Liver (tissue), 9 donors: ENCODE results near the gene FADS1. TPM values are rescaled to one million over a fixed set of nuclear protein-coding genes. Genes with fewer than 3 reads are reported as not detected.

Experiments
- DNase-seq: peaks from one replicate; pipeline ENCODE4 v3.0.0-alpha.2; 2017; ENCODE audit warnings: low spot score
- H3K27ac ChIP-seq, 2 donors: one replicate each; pipeline ENCODE4 v1.7.0; 2013; ENCODE audit warnings: inconsistent platforms in 2 of 2, low read length in 2 of 2, control low read depth in 1 of 2, low read depth in 1 of 2, mild to moderate bottlenecking in 1 of 2
- H3K27me3 ChIP-seq, 4 donors: one replicate each; pipeline versions ENCODE4 v1.6.1 to v1.7.0; 2013; ENCODE audit warnings: low read length in 3 of 4, inconsistent platforms in 1 of 4, mild to moderate bottlenecking in 1 of 4, moderate library complexity in 1 of 4; ENCODE audit not compliant: control insufficient read depth in 4 of 4, insufficient read depth in 4 of 4
- H3K36me3 ChIP-seq, 4 donors: one replicate each; pipeline versions ENCODE4 v1.6.1 to v1.7.0; 2013; ENCODE audit warnings: low read length in 3 of 4, mild to moderate bottlenecking in 3 of 4, low read depth in 1 of 4, moderate library complexity in 1 of 4; ENCODE audit not compliant: control insufficient read depth in 4 of 4, insufficient read depth in 3 of 4
- H3K4me1 ChIP-seq, 4 donors: one replicate each; pipeline versions ENCODE4 v1.6.1 to v1.7.0; 2013; ENCODE audit warnings: low read length in 3 of 4, mild to moderate bottlenecking in 3 of 4, moderate library complexity in 1 of 4; ENCODE audit not compliant: control insufficient read depth in 4 of 4, insufficient read depth in 4 of 4
- H3K4me3 ChIP-seq, 3 donors: one replicate each; pipeline versions ENCODE4 v1.6.1 to v1.7.0; 2013; ENCODE audit warnings: low read length in 3 of 3, control low read depth in 1 of 3, low read depth in 1 of 3, mild to moderate bottlenecking in 1 of 3
- H3K9ac ChIP-seq, 2 donors: one replicate each; pipeline ENCODE4 v1.7.0; 2013; ENCODE audit warnings: low read length in 2 of 2, mild to moderate bottlenecking in 2 of 2, moderate library complexity in 2 of 2, control low read depth in 1 of 2, low read depth in 1 of 2
- H3K9me3 ChIP-seq, 4 donors: one replicate each; pipeline versions ENCODE4 v1.6.1 to v1.7.0; 2013; ENCODE audit warnings: low read length in 3 of 4; ENCODE audit not compliant: control insufficient read depth in 4 of 4
- ATF3 ChIP-seq: IDR thresholded peaks from 2 replicates; pipeline ENCODE4 v1.6.1; 2016; ENCODE audit warnings: antibody characterized with exemption
- CTCF ChIP-seq: fragments of 150-350 bp; IDR thresholded peaks from 2 replicates; pipeline ENCODE4 v1.5.1; 2017; ENCODE audit warnings: improper control_type of control experiment, low read depth, low read length; ENCODE audit not compliant: missing input control
- EGR1 ChIP-seq, 2 donors: IDR thresholded peaks; 2 replicates each; pipeline ENCODE4 v1.6.1; 2016 to 2018; ENCODE audit warnings: antibody characterized with exemption in 2 of 2, low read depth in 2 of 2
- FOXA1 ChIP-seq: IDR thresholded peaks from 2 replicates; pipeline ENCODE4 v1.6.1; 2016; ENCODE audit warnings: antibody characterized with exemption
- FOXA2 ChIP-seq: IDR thresholded peaks from 2 replicates; pipeline ENCODE4 v1.6.1; 2016; ENCODE audit warnings: antibody characterized with exemption
- GABPA ChIP-seq, 2 donors: IDR thresholded peaks in 1 of 2; conservative IDR thresholded peaks in 1 of 2; 2 replicates each; pipeline ENCODE4 v1.6.1; 2016; ENCODE audit warnings: antibody characterized with exemption in 2 of 2, mild to moderate bottlenecking in 1 of 2, moderate library complexity in 1 of 2
- HNF4A ChIP-seq, 2 donors: conservative IDR thresholded peaks; 2 replicates each; pipeline ENCODE4 v1.6.1; 2016; ENCODE audit warnings: antibody characterized with exemption in 2 of 2, mild to moderate bottlenecking in 2 of 2
- HNF4G ChIP-seq: IDR thresholded peaks from 2 replicates; pipeline ENCODE4 v1.6.1; 2016; ENCODE audit warnings: antibody characterized with exemption
- MAX ChIP-seq: IDR thresholded peaks from 2 replicates; pipeline ENCODE4 v1.6.1; 2016; ENCODE audit warnings: antibody characterized with exemption
- NR2F2 ChIP-seq: IDR thresholded peaks from 2 replicates; pipeline ENCODE4 v1.6.1; 2016; ENCODE audit warnings: antibody characterized with exemption
- RAD21 ChIP-seq, 2 donors: IDR thresholded peaks; 2 replicates each; pipeline ENCODE4 v1.6.1; 2016; ENCODE audit warnings: antibody characterized with exemption in 2 of 2, mild to moderate bottlenecking in 2 of 2
- RXRA ChIP-seq, 2 donors: IDR thresholded peaks; 2 replicates each; pipeline ENCODE4 v1.6.1; 2017 to 2018; ENCODE audit warnings: antibody characterized with exemption in 2 of 2, mild to moderate bottlenecking in 1 of 2
- SP1 ChIP-seq: IDR thresholded peaks from 2 replicates; pipeline ENCODE4 v1.6.1; 2018; ENCODE audit warnings: antibody characterized with exemption, mild to moderate bottlenecking
- TAF1 ChIP-seq: conservative IDR thresholded peaks from 2 replicates; pipeline ENCODE4 v1.6.1; 2016; ENCODE audit warnings: antibody characterized with exemption, mild to moderate bottlenecking
- YY1 ChIP-seq: IDR thresholded peaks from 2 replicates; pipeline ENCODE4 v1.6.1; 2016; ENCODE audit warnings: antibody characterized with exemption, mild to moderate bottlenecking
- WGBS: extraction: QIAGEN DNeasy Blood & Tissue Kit; methylation state at CpG from one replicate; pipeline ENCODE4 v1.1.7; 2013; 5-methylcytosine and 5-hydroxymethylcytosine counted together
- polyA plus RNA-seq, 2 donors: library from polyadenylated mRNA; stranded (reverse) in 1 of 2; unstranded in 1 of 2; fragments of 200-250 nt in 1 of 2; fragments of >200 nt in 1 of 2; fragmentation: Nextera tagmentation in 1 of 2; extraction: Ambion mirVana in 1 of 2; gene quantifications; one replicate each; pipeline versions ENCODE4 v1.2.1 to v1.2.3, GENCODE V29; 2013 to 2015
- total RNA-seq, 2 donors: library from RNA; depleted of rRNA; stranded (reverse); fragments of >200 nt; gene quantifications; one replicate each; pipeline ENCODE4 v1.2.3, GENCODE V29; 2014
- donor health status: healthy.
- donor health status: healthy.
- donor health status: healthy.
- donor health status: healthy.
- donor health status: healthy.

The FADS1 gene
- total and polyA plus RNA-seq, 4 donors = 16.8 to 137 (median 58.7) TPM

GRCh38 chr11:61795459-61795858, 21.3 kb downstream of the FADS1 start:
- TF ChIP-seq NR2F2 (no peak), HNF4A (conservative IDR thresholded peaks at IDR 0.05) (no peak), ATF3 (no peak), RAD21 (IDR thresholded peaks at IDR 0.05) (no peak), EGR1 (IDR thresholded peaks at IDR 0.05; ENCODE audit: low read depth in 2 of 2) (no peak), HNF4G (no peak), RXRA (IDR thresholded peaks at IDR 0.05) (no peak), YY1 (no peak), GABPA (IDR thresholded peaks at IDR 0.05 in 1 of 2, conservative IDR thresholded peaks at IDR 0.05 in 1 of 2) (no peak), FOXA2 (no peak), FOXA1 (no peak), CTCF (no peak), MAX (no peak)
- no peaks in the 10 kb centered on the region for H3K27me3 ChIP-seq
- no peak overlapping the region for H3K4me3 ChIP-seq
- 93% methylated on average over 12 of the region's 12 CpGs for WGBS
- H3K4me1 ChIP-seq = peaks cover 0 to 27% (median 22%) of the 10 kb centered on the region in 4 donors
- H3K9ac ChIP-seq = no peak overlapping the region
- no peak for DNase-seq
- no peak overlapping the region for H3K27ac ChIP-seq
- peaks cover 0 to 3% (median 0%) of the 10 kb centered on the region in 4 donors for H3K36me3 ChIP-seq
- no peaks in the 10 kb centered on the region for H3K9me3 ChIP-seq

GRCh38 chr11:61794579-61794978, 22.2 kb downstream of the FADS1 start:
- peaks cover 0 to 27% (median 22%) of the 10 kb centered on the region in 4 donors for H3K4me1 ChIP-seq
- DNase-seq = no peak
- H3K27me3 ChIP-seq = no peaks in the 10 kb centered on the region
- no peak overlapping the region for H3K4me3 ChIP-seq
- WGBS = 93% methylated on average over 4 of the region's 4 CpGs
- no peak overlapping the region for H3K27ac ChIP-seq
- no peak overlapping the region for H3K9ac ChIP-seq
- TF ChIP-seq EGR1 (IDR thresholded peaks at IDR 0.05; ENCODE audit: low read depth in 2 of 2) = no peak
- no peak for TF ChIP-seq CTCF
- no peak for TF ChIP-seq YY1
- TF ChIP-seq TAF1 = no peak
- no peak for TF ChIP-seq FOXA1
- TF ChIP-seq RXRA (IDR thresholded peaks at IDR 0.05) = no peak
- TF ChIP-seq RAD21 (IDR thresholded peaks at IDR 0.05) = no peak
- TF ChIP-seq HNF4G = no peak
- no peak for TF ChIP-seq ATF3
- no peak for TF ChIP-seq SP1
- no peaks in the 10 kb centered on the region for H3K9me3 ChIP-seq
- H3K36me3 ChIP-seq = peaks cover 5 to 10% (median 6%) of the 10 kb centered on the region in 4 donors
